ENCODE results near the gene LTO1.

DNA sequence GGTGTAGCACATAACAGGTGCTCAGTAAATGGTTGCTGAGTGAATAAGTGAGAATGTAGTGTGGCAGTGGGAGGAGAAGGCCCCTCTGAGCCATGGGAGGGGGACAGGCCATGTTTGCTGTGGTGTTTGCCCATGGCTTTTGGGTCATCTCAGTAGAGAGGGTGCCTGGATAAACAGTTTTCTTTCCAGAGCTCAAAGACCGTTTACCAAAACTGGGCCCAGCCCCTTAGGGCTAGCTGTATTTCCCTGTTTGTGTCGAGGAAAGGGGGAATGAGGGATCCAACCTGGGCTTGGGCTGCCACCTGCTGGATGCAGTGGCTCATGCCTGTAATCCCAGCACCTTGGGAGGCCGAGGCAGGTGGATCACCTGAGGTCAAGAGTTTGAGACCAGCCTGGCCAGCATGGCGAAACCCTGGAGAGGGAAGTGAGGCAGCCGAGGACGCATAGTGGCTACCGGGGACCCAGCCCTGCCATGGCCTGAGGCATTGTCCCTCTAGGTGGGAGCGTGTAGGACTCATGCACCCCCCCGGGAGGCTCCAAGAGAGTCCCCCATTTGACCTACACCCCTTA is 8.7 kb upstream of the LTO1 start:
- TF ChIP-seq SUZ12 (IDR thresholded peaks at IDR 0.05; ENCODE audit: extremely low read depth, insufficient read depth, insufficient read length) (no peak), ZNF274 (IDR thresholded peaks at IDR 0.05; ENCODE audit: low read depth, low read length) (no peak)
